Vagina (tissue), 2 donors: ENCODE results near the gene G3BP2. TPM values are rescaled to one million over a fixed set of nuclear protein-coding genes. Genes with fewer than 3 reads are reported as not detected.

Source experiments
- DNase-seq, 2 donors: peaks; one replicate each; pipeline ENCODE4 v3.0.0-alpha.2; 2017; ENCODE audit errors: extremely low spot score in 2 of 2
- H3K27ac ChIP-seq: fragments of 200-600 bp; sonication (generic); one replicate; pipeline ENCODE4 v1.5.1; 2019
- H3K27me3 ChIP-seq: fragments of 200-600 bp; sonication (generic); one replicate; pipeline ENCODE4 v1.5.1; 2019
- H3K36me3 ChIP-seq, 2 donors: fragments of 200-600 bp; sonication (generic); one replicate each; pipeline ENCODE4 v1.5.1; 2017 to 2019
- H3K4me1 ChIP-seq: fragments of 200-600 bp; sonication (generic); one replicate; pipeline ENCODE4 v1.5.1; 2019
- H3K4me3 ChIP-seq, 2 donors: fragments of 200-600 bp; sonication (generic); 1 replicate in 1 of 2; 2 replicates in 1 of 2; pipeline ENCODE4 v1.5.1; 2016 to 2019
- H3K9me3 ChIP-seq: fragments of 200-600 bp; sonication (generic); one replicate; pipeline ENCODE4 v1.5.1; 2019
- CTCF ChIP-seq, 3 experiments: fragments of 450-650 bp in 2 of 3; fragments of 200-600 bp in 1 of 3; sonication (generic) in 1 of 3; IDR thresholded peaks; one replicate each; pipeline ENCODE4 v1.5.1; 2017 to 2019; ENCODE audit warnings: antibody characterized with exemption in 3 of 3, mild to moderate bottlenecking in 2 of 3, moderate library complexity in 2 of 3
- POLR2A ChIP-seq, 2 donors: fragments of 450-650 bp; IDR thresholded peaks; one replicate each; pipeline ENCODE4 v1.6.1; 2017; ENCODE audit warnings: antibody characterized with exemption in 2 of 2, mild to moderate bottlenecking in 2 of 2, moderate library complexity in 2 of 2
- POLR2AphosphoS5 ChIP-seq, 2 donors: sonication (generic); formaldehyde crosslinking; IDR thresholded peaks; one replicate each; pipeline ENCODE4 v1.9.0; 2017; ENCODE audit warnings: antibody characterized with exemption in 2 of 2, mild to moderate bottlenecking in 2 of 2, low read depth in 1 of 2; ENCODE audit not compliant: insufficient read depth in 1 of 2
- intact Hi-C: fragments of 100-400 bp; cut with DNase I; formaldehyde crosslinking; loops from one replicate; pipeline ENCODE4 v1.15.1; 2023
- total RNA-seq: library from RNA; depleted of rRNA; stranded (reverse); fragments of >200 nt; gene quantifications from one replicate; pipeline ENCODE4 v1.2.3, GENCODE V29; 2016

The G3BP2 gene
- total RNA-seq, 1 donor from 2014 or later, result 53.5 TPM

DNA sequence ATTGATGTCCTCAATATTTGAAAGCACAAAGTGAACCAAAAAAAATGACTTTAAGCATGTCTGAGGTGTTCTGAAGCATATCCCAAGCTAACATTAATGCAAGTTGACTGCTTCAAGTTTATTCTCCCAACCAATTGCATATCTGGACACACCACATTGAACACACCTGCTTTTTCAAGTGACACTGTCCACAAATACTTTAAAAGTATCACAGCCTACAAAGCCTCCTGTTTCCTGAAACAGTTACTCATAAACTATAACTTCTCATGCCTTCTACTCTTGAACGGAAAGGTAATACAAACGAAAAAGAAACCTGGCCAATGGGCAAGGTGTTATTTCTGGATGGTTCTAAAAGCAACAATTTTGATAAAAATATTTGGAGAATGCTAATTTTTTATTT lies 44.0 kb downstream of the G3BP2 start:
- H3K4me1 ChIP-seq, result no peaks in the 10 kb centered on the region
- no peak overlapping the region for H3K27ac ChIP-seq
- H3K36me3 ChIP-seq, result no peaks in the 10 kb centered on the region
- no peak for TF ChIP-seq POLR2A (IDR thresholded peaks at IDR 0.05)
- no peak for DNase-seq
- H3K27me3 ChIP-seq, result no peaks in the 10 kb centered on the region
- no peaks in the 10 kb centered on the region for H3K9me3 ChIP-seq
- intact Hi-C loops, result no loop called here
- H3K4me3 ChIP-seq, result no peak overlapping the region

- H3K9me3 ChIP-seq, result no peaks in the 10 kb centered on the region
- intact Hi-C loops, result no loop called here
- no peak for TF ChIP-seq POLR2AphosphoS5 (IDR thresholded peaks at IDR 0.05; ENCODE audit: insufficient read depth in 1 of 2, low read depth in 1 of 2)
- TF ChIP-seq CTCF (IDR thresholded peaks at IDR 0.05), result no peak
- TF ChIP-seq POLR2A (IDR thresholded peaks at IDR 0.05), result no peak
- no peaks in the 10 kb centered on the region for H3K36me3 ChIP-seq
- H3K27me3 ChIP-seq, result no peaks in the 10 kb centered on the region
- no peak overlapping the region for H3K27ac ChIP-seq
- H3K4me1 ChIP-seq, result no peaks in the 10 kb centered on the region
- DNase-seq, result no peak
- H3K4me3 ChIP-seq, result no peak overlapping the region
Measured at GRCh38 chr4:75623026-75623425, 50.2 kb downstream of the G3BP2 start.

- intact Hi-C loops, result no loop called here
- H3K27me3 ChIP-seq, result no peaks in the 10 kb centered on the region
- no peak for TF ChIP-seq POLR2A (IDR thresholded peaks at IDR 0.05)
- TF ChIP-seq POLR2AphosphoS5 (IDR thresholded peaks at IDR 0.05; ENCODE audit: insufficient read depth in 1 of 2, low read depth in 1 of 2), result no peak
Measured at GRCh38 chr4:75621715-75622114, 51.5 kb downstream of the G3BP2 start.

DNA sequence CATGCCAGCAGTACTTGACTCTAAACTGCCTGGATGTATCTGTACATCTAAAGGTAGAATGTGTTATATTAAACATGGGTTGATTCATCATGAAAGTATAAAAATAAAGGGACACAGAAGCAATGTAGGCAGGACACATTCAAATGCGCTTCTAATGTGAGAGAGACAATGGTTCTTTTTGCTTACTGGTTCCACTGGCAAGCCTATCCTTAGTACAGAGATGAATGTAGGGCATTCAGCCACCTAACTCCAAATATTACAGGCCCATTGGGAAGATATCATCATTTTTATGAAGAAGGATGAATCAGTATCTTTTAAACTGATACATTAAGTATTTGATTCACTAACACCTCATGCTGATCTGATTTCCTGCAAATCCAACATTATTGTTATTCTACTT lies 60.9 kb downstream of the G3BP2 start:
- no peak for DNase-seq
- intact Hi-C loops, result no loop called here
- Histone ChIP-seq H3K4me1 (no peaks in the 10 kb centered on the region), H3K36me3 (no peaks in the 10 kb centered on the region), H3K27me3 (no peaks in the 10 kb centered on the region), H3K4me3 (no peak overlapping the region), H3K9me3 (no peaks in the 10 kb centered on the region), H3K27ac (no peak overlapping the region)
- TF ChIP-seq CTCF (IDR thresholded peaks at IDR 0.05) (no peak), POLR2A (IDR thresholded peaks at IDR 0.05) (no peak), POLR2AphosphoS5 (IDR thresholded peaks at IDR 0.05; ENCODE audit: insufficient read depth in 1 of 2, low read depth in 1 of 2) (no peak)

More at GRCh38 chr4:75621715-75622114, 51.5 kb downstream of the G3BP2 start:
- Histone ChIP-seq H3K4me3 (no peak overlapping the region), H3K4me1 (no peaks in the 10 kb centered on the region), H3K27ac (no peak overlapping the region), H3K9me3 (no peaks in the 10 kb centered on the region), H3K36me3 (no peaks in the 10 kb centered on the region)
- DNase-seq, result no peak

DNA sequence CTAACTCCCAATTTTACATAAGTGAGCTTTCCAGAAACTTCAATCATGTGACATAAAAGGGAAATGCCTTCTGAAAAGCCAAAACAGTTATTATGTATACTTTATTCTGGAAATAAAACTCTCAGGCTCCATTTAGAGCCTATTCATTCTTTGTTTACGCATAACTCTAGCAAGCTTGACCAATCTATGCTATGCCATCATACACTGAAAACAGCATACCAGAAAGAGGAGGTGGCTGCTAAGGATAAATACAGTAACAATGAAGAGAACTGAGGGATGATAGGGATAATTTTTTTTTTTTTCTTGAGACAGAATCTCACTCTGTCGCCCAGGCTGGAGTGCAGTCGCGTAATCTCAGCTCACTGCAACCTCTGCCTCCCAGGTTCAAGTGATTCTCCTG lies 67.3 kb downstream of the G3BP2 start:
- Histone ChIP-seq H3K27me3 (no peaks in the 10 kb centered on the region), H3K4me1 (no peaks in the 10 kb centered on the region), H3K4me3 (no peak overlapping the region), H3K27ac (no peak overlapping the region), H3K9me3 (no peaks in the 10 kb centered on the region), H3K36me3 (no peaks in the 10 kb centered on the region)
- intact Hi-C loops, result no loop called here
- no peak for DNase-seq
- TF ChIP-seq CTCF (IDR thresholded peaks at IDR 0.05) (no peak), POLR2AphosphoS5 (IDR thresholded peaks at IDR 0.05; ENCODE audit: insufficient read depth in 1 of 2, low read depth in 1 of 2) (no peak), POLR2A (IDR thresholded peaks at IDR 0.05) (no peak)

DNA sequence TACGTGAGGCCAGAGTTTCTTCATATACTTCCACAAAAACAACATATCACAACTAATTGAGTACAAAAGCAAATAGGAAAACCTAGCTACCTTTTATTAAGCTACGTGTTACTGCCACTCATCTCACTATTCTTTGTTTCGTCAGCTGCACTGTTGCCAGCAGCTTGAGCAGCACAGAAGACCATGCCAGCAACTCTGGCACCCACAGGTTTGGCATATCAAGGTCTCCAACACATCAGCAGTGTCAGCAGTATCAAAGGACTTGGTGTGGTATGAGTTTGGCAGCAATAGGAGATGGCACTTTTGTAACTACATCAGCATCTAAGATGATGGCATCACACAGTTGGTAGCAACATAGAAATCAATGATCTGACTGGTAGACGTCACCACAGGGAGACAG lies 73.6 kb downstream of the G3BP2 start:
- intact Hi-C loops, result no loop called here

More for the DNA sequence above, 73.6 kb downstream of the G3BP2 start:
- no peak overlapping the region for H3K27ac ChIP-seq
- H3K9me3 ChIP-seq, result no peaks in the 10 kb centered on the region
- DNase-seq, result no peak
- H3K4me3 ChIP-seq, result no peak overlapping the region
- TF ChIP-seq POLR2AphosphoS5 (IDR thresholded peaks at IDR 0.05; ENCODE audit: insufficient read depth in 1 of 2, low read depth in 1 of 2) (no peak), POLR2A (IDR thresholded peaks at IDR 0.05) (no peak), CTCF (IDR thresholded peaks at IDR 0.05) (no peak)
- no peaks in the 10 kb centered on the region for H3K27me3 ChIP-seq
- no peaks in the 10 kb centered on the region for H3K36me3 ChIP-seq
- H3K4me1 ChIP-seq, result no peaks in the 10 kb centered on the region
